K562 (cell line): ENCODE measurements around the gene BTRC. TPM values are rescaled to one million over a fixed set of nuclear protein-coding genes. Genes with fewer than 3 reads are reported as not detected.
A peak's percentile ranks its signal among the peaks of the same experiment; 100 is the strongest.

ENCODE experiments used
- ATAC-seq: fragments of 200-7000 bp; cut with Tn5 transposase; 3 replicates; pipeline ENCODE4 v1.9.1; 2020; ENCODE audit warnings: moderate library complexity
- BruUV-seq: library from RNA; stranded (reverse); fragments of 400-500 nt; replicated peaks from 2 replicates; lab custom pipeline; 2021; lab: Mats Ljungman, UMichigan
- CTCF ChIA-PET: fragments of 300-600 bp; formaldehyde crosslinking; extraction: SDS; loops from one replicate; lab custom pipeline; 2021; ENCODE audit warnings: low intra/inter-chr PET ratio; lab: Yijun Ruan, JAX
- POLR2A ChIA-PET: fragments of 300-600, 350-650 bp; sonication (Branson Sonifier 250); formaldehyde crosslinking; extraction: SDS; loops from one replicate; lab custom pipeline; 2021; ENCODE audit warnings: antibody characterized with exemption, inconsistent platforms; lab: Yijun Ruan, JAX
- DNase-seq, 4 experiments: peaks; one replicate each; pipeline versions ENCODE4 v3.0.0 to v3.0.0-alpha.2; 2011 to 2018; ENCODE audit warnings: low spot score in 3 of 4, mixed read lengths in 3 of 4; ENCODE audit errors: extremely low read depth in 1 of 4
- FAIRE-seq: peaks from 2 replicates; lab custom pipeline; 2011; peaks lifted over from hg19 to GRCh38; lab: Jason Lieb, UNC
- H2AFZ ChIP-seq: 2 replicates; pipeline ENCODE4 v1.6.0; 2011; ENCODE audit warnings: low read depth, low read length, control low read depth, inconsistent platforms
- H3K27ac ChIP-seq: fragments of 200-600 bp; 3 replicates; pipeline ENCODE4 v1.8.0; 2011; ENCODE audit warnings: low read depth, mild to moderate bottlenecking, control low read depth, inconsistent platforms, low read length, moderate library complexity, mixed read lengths; ENCODE audit errors: extremely low read depth
- H3K27me3 ChIP-seq, 2 experiments: fragments of 300-600 bp in 1 of 2; 2 replicates in 1 of 2; 3 replicates in 1 of 2; pipeline versions ENCODE4 v1.6.0 to v1.8.0; 2011; ENCODE audit warnings: inconsistent platforms in 2 of 2, low read length in 2 of 2, mild to moderate bottlenecking in 1 of 2, mixed read lengths in 1 of 2, moderate library complexity in 1 of 2; ENCODE audit not compliant: control insufficient read depth in 2 of 2, insufficient read depth in 2 of 2
- H3K36me3 ChIP-seq: fragments of 300-600 bp; 3 replicates; pipeline ENCODE4 v1.8.0; 2011; ENCODE audit warnings: mild to moderate bottlenecking, low read length, inconsistent platforms; ENCODE audit not compliant: control insufficient read depth, insufficient read depth
- H3K4me1 ChIP-seq, 2 experiments: fragments of 200-600 bp in 1 of 2; replicated peaks in 1 of 2; 2 replicates in 1 of 2; 3 replicates in 1 of 2; pipeline versions ENCODE4 v1.5.1 to v1.8.0; 2011; ENCODE audit warnings: inconsistent platforms in 2 of 2, low read length in 2 of 2, mild to moderate bottlenecking in 1 of 2, mixed read lengths in 1 of 2, moderate library complexity in 1 of 2; ENCODE audit not compliant: control insufficient read depth in 2 of 2, insufficient read depth in 2 of 2
- H3K4me2 ChIP-seq: 2 replicates; pipeline ENCODE4 v1.6.1; 2011; ENCODE audit warnings: low read length, control low read depth, inconsistent platforms, mixed read lengths; ENCODE audit not compliant: insufficient read depth
- H3K4me3 ChIP-seq: fragments of 200-600 bp; sonication (generic), shearing (Covaris generic); 2 replicates; pipeline ENCODE4 v1.5.1; 2016; ENCODE audit warnings: control low read depth, inconsistent platforms
- H3K79me2 ChIP-seq: fragments of 200-600 bp; 3 replicates; pipeline ENCODE4 v1.8.0; 2011; ENCODE audit warnings: low read length, inconsistent platforms; ENCODE audit not compliant: control insufficient read depth, insufficient read depth
- H3K9ac ChIP-seq, 2 experiments: 2 replicates each; pipeline versions ENCODE4 v1.6.0 to v1.6.1; 2011; ENCODE audit warnings: low read depth in 2 of 2, low read length in 2 of 2, control low read depth in 1 of 2, inconsistent platforms in 1 of 2, mild to moderate bottlenecking in 1 of 2, mixed read lengths in 1 of 2; ENCODE audit not compliant: insufficient read depth in 1 of 2
- H3K9me1 ChIP-seq: one replicate; pipeline ENCODE4 v1.6.0; 2011; ENCODE audit warnings: inconsistent platforms, mild to moderate bottlenecking, low read length, moderate library complexity; ENCODE audit not compliant: control insufficient read depth, insufficient read depth
- H3K9me3 ChIP-seq: replicated peaks from 2 replicates; pipeline ENCODE4 v1.5.1; 2011; ENCODE audit warnings: low read depth, low read length, inconsistent platforms; ENCODE audit not compliant: control insufficient read depth, insufficient read depth
- H4K20me1 ChIP-seq: replicated peaks from 2 replicates; pipeline ENCODE4 v1.6.1; 2011; ENCODE audit warnings: low read length, inconsistent platforms, mixed read lengths; ENCODE audit not compliant: control insufficient read depth, insufficient read depth
- POLR2A ChIP-seq: fragments of 450-650 bp; conservative IDR thresholded peaks from 2 replicates; pipeline ENCODE4 v1.6.1; 2016
- RERE ChIP-seq: sonication (generic); formaldehyde crosslinking; IDR thresholded peaks from 2 replicates; pipeline ENCODE4 v1.8.0; 2023; ENCODE audit warnings: missing genetic modification reagents, mild to moderate bottlenecking, borderline replicate concordance
- TAF7 ChIP-seq: fragments of 450-650 bp; IDR thresholded peaks from 2 replicates; pipeline ENCODE4 v1.6.1; 2016; ENCODE audit warnings: missing genetic modification characterization, missing compliant biosample characterization
- ZFX ChIP-seq: sonication (generic); formaldehyde crosslinking; IDR thresholded peaks from 2 replicates; pipeline ENCODE4 v1.8.0; 2022; ENCODE audit warnings: mild to moderate bottlenecking, missing genetic modification reagents, moderate library complexity
- WGBS: fragments of 100-300 bp; shearing (Covaris generic); methylation state at CpG from one replicate; pipeline ENCODE4 v1.1.6; 2016; ENCODE audit warnings: low coverage, mixed read lengths; ENCODE audit not compliant: insufficient coverage; ENCODE audit errors: missing lambda C conversion rate; 5-methylcytosine and 5-hydroxymethylcytosine counted together
- in situ Hi-C: fragments of 300-500 bp; cut with MboI; formaldehyde crosslinking; loops from 4 replicates; pipeline ENCODE4 v1.15.0; 2018; ENCODE audit warnings: inconsistent platforms, mixed read lengths
- intact Hi-C: fragments of 100-400 bp; cut with micrococcal nuclease; formaldehyde crosslinking; loops from 2 replicates; pipeline ENCODE4 v1.14.2; 2022
- polyA plus RNA-seq, 8 experiments: library from polyadenylated mRNA; depleted of rRNA in 4 of 8; stranded (reverse) in 5 of 8; unstranded in 3 of 8; fragments of >200 nt; fragmentation: Nextera tagmentation in 2 of 8; fragmentation: Illumina TruSeq in 1 of 8; extraction: Ambion mirVana in 2 of 8; extraction: Trizol in 1 of 8; gene quantifications; 2 replicates each; pipeline versions ENCODE4 v1.2.1 to v1.2.3, GENCODE V29; 2011 to 2014; ENCODE audit warnings: inconsistent platforms in 1 of 8, missing spikeins in 1 of 8
- total RNA-seq, 7 experiments: library from RNA; depleted of rRNA in 6 of 7; stranded (reverse); fragments of >200 nt in 6 of 7; fragmentation: Illumina TruSeq in 2 of 7; extraction: Trizol in 2 of 7; gene quantifications; 2 replicates each; pipeline versions ENCODE4 v1.2.1 to v1.2.3, GENCODE V29; 2011 to 2021; ENCODE audit warnings: low replicate concordance in 1 of 7
- TF ChIP-seq, protein P1 (sequence below): IDR thresholded peaks from 2 replicates; pipeline ENCODE4 v1.6.1; 2014; ENCODE audit warnings: antibody characterized with exemption

Gene BTRC
- total and polyA plus RNA-seq, 9 of the 15 experiments (the other 6 are each of a cell fraction or from before 2014, with no cell fraction given): 1.6 to 15.4 (median 7.0) TPM

DNA sequence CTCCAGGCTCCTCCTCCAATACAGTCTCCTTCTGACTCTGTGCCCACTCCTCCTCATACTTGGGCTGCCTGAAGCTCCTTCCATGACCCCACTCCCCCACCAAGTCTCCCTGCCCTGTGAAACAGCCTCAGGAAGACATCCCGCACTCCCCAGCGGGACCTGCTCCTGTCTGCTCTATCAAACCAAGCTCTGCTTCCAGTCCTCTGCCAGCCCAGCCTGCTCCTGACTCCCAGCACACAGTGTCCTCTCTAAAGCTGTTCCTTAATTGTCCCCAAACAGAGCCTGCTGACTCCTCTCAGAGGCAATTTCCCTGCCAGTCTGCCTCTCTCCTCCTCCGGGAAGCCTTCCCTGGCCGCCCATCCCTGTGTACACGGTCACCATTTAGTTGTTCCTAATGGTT, 224.2 kb downstream of the BTRC start:
- no peak for ATAC-seq
- no peak for DNase-seq
- Histone ChIP-seq H3K27me3 (no peaks in the 10 kb centered on the region), H4K20me1 (no peaks in the 10 kb centered on the region; the same call in 1 of the 2 replicates)
- TF ChIP-seq TAF7 (tag): no peak
- peak; percentile 37; the same call in 1 of the 2 replicates for TF ChIP-seq POLR2A
- TF ChIP-seq, all 486 proteins: peak for 1
- H3K4me3 ChIP-seq: no peak overlapping the region
- no peaks in the 10 kb centered on the region for H3K79me2 ChIP-seq
- BruUV-seq: no TSS peak
- peaks cover 28 to 48% of the 10 kb centered on the region in 2 experiments for H3K4me1 ChIP-seq
- no peaks in the 10 kb centered on the region for H3K9me3 ChIP-seq
- FAIRE-seq: no peak
- H3K4me2 ChIP-seq: no peak overlapping the region
- H2AFZ ChIP-seq: no peak overlapping the region
- no peak overlapping the region; the same call in 2 of the 3 replicates for H3K27ac ChIP-seq
- H3K9ac ChIP-seq: peak overlapping the region in 1 of 2 experiments; percentile 71; a peak in 1 of 4 replicates
- in situ Hi-C loops (no loop called here), intact Hi-C loops (loop anchor here (10.0 kb wide), 1 partner anchor 133 kb away; no protein-coding TSS in a partner anchor)
- H3K9me1 ChIP-seq: peaks cover 9% of the 10 kb centered on the region
- peaks cover 28% of the 10 kb centered on the region; the same call in 2 of the 3 replicates for H3K36me3 ChIP-seq
- 42% methylated on average over 2 of the region's 5 CpGs for WGBS
- POLR2A ChIA-PET: interaction anchor here (0.8 to 1.4 kb wide), 4 partner anchors 9 to 67 kb away, joined by 3 to 6 read pairs (median 4); partner anchors contain the start of genes DPCD and POLL
- CTCF ChIA-PET: interaction anchor here (1.1 kb wide), 1 partner anchor 25 kb away, joined by 3 read pairs; no protein-coding TSS in a partner anchor

- Histone ChIP-seq H3K9me3 (no peaks in the 10 kb centered on the region), H3K4me1 (peaks cover 28 to 46% of the 10 kb centered on the region in 2 experiments), H2AFZ (no peak overlapping the region), H3K4me3 (no peak overlapping the region), H3K9me1 (peaks cover 9% of the 10 kb centered on the region), H3K27ac (no peak overlapping the region), H4K20me1 (no peaks in the 10 kb centered on the region; the same call in 1 of the 2 replicates), H3K36me3 (peaks cover 35% of the 10 kb centered on the region; the same call in 2 of the 3 replicates), H3K79me2 (no peaks in the 10 kb centered on the region), H3K27me3 (no peaks in the 10 kb centered on the region), H3K9ac (no peak overlapping the region; a peak in 1 of 4 replicates), H3K4me2 (no peak overlapping the region)
- ChIA-PET CTCF (interaction anchor here (1.1 kb wide), 1 partner anchor 24 kb away, joined by 3 read pairs; no protein-coding TSS in a partner anchor), POLR2A (interaction anchor here (0.6 to 1.1 kb wide), 4 partner anchors 8 to 66 kb away, joined by 3 to 6 read pairs (median 3); partner anchors contain the start of genes DPCD and POLL)
- 89% methylated on average over 11 of the region's 13 CpGs for WGBS
- no TSS peak for BruUV-seq
- ATAC-seq (no peak), DNase-seq (no peak), FAIRE-seq (no peak)
- intact Hi-C loops (loop anchor here (10.0 kb wide), 1 partner anchor 134 kb away; no protein-coding TSS in a partner anchor), in situ Hi-C loops (no loop called here)
- TF ChIP-seq, protein P1, sequence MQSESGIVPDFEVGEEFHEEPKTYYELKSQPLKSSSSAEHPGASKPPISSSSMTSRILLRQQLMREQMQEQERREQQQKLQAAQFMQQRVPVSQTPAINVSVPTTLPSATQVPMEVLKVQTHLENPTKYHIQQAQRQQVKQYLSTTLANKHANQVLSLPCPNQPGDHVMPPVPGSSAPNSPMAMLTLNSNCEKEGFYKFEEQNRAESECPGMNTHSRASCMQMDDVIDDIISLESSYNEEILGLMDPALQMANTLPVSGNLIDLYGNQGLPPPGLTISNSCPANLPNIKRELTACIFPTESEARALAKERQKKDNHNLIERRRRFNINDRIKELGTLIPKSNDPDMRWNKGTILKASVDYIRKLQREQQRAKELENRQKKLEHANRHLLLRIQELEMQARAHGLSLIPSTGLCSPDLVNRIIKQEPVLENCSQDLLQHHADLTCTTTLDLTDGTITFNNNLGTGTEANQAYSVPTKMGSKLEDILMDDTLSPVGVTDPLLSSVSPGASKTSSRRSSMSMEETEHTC: no peak
- TF ChIP-seq ZFX (CRISPR knock-in tag): no peak
- no peak for TF ChIP-seq RERE (CRISPR knock-in tag)
Measured at GRCh38 chr10:101578803-101579515, 225.0 kb downstream of the BTRC start.
